B cell (primary cell): ENCODE data around the gene ZNF586. TPM values are rescaled to one million over a fixed set of nuclear protein-coding genes. Genes with fewer than 3 reads are reported as not detected.
"Not testable (repeated sequence)": the region's sequence is repeated elsewhere in the genome, so short reads cannot be mapped to it uniquely, and the experiment has no call there.

Experiments
- ATAC-seq: fragments of 200-7000 bp; cut with Tn5 transposase; one replicate; pipeline ENCODE4 v1.10.0; 2021; ENCODE audit warnings: low read depth, mild to moderate bottlenecking, moderate number of reproducible peaks, moderate library complexity
- CTCF ChIA-PET: fragments of 350-600 bp; sonication (Branson Sonifier 250); formaldehyde crosslinking; loops from one replicate; lab custom pipeline; 2021; ENCODE audit warnings: antibody characterized with exemption, inconsistent platforms; lab: Charles Lee
- POLR2A ChIA-PET: fragments of 350-600 bp; sonication (Branson Sonifier 250); formaldehyde crosslinking; loops from one replicate; lab custom pipeline; 2021; ENCODE audit warnings: antibody characterized with exemption; lab: Charles Lee
- DNase-seq: peaks from one replicate; pipeline ENCODE4 v3.0.0; 2013
- H2AFZ ChIP-seq: 2 replicates; pipeline ENCODE4 v1.6.1; 2012; ENCODE audit warnings: mild to moderate bottlenecking, low read depth, low read length; ENCODE audit not compliant: insufficient read depth, poor library complexity, severe bottlenecking
- H3K27ac ChIP-seq, 2 donors: 1 replicate in 1 of 2; 2 replicates in 1 of 2; pipeline ENCODE4 v1.5.1; 2012 to 2013; ENCODE audit warnings: low read length in 2 of 2, mild to moderate bottlenecking in 2 of 2, moderate library complexity in 1 of 2
- H3K27me3 ChIP-seq, 4 experiments: fragments of 200-600 bp in 1 of 4; sonication (generic) in 1 of 4; replicated peaks in 1 of 4; 1 replicate in 2 of 4; 2 replicates in 2 of 4; pipeline versions ENCODE4 v1.6.1 to v1.7.0; 2013 to 2016; ENCODE audit warnings: low read length in 3 of 4, mild to moderate bottlenecking in 2 of 4, mixed read lengths in 1 of 4, moderate library complexity in 1 of 4; ENCODE audit not compliant: insufficient read depth in 4 of 4, control insufficient read depth in 3 of 4; ENCODE audit errors: control extremely low read depth in 1 of 4
- H3K36me3 ChIP-seq, 2 experiments: replicated peaks in 1 of 2; 1 replicate in 1 of 2; 2 replicates in 1 of 2; pipeline versions ENCODE4 v1.6.1 to v1.7.1; 2013; ENCODE audit warnings: low read length in 1 of 2; ENCODE audit not compliant: insufficient read depth in 2 of 2, control insufficient read depth in 1 of 2; ENCODE audit errors: control extremely low read depth in 1 of 2, extremely low read depth in 1 of 2
- H3K4me1 ChIP-seq, 2 donors: fragments of 200-600 bp in 1 of 2; sonication (generic) in 1 of 2; 1 replicate in 1 of 2; 2 replicates in 1 of 2; pipeline versions ENCODE4 v1.5.1 to v1.6.1; 2013 to 2017; ENCODE audit warnings: low read length in 2 of 2; ENCODE audit not compliant: control insufficient read depth in 2 of 2, insufficient read depth in 2 of 2
- H3K4me2 ChIP-seq: replicated peaks from 2 replicates; pipeline ENCODE3; 2012; ENCODE audit warnings: mild to moderate bottlenecking, low read depth, low read length; ENCODE audit not compliant: poor library complexity, severe bottlenecking
- H3K4me3 ChIP-seq, 5 experiments: fragments of 200-600 bp in 1 of 5; sonication (generic) in 1 of 5; 1 replicate in 3 of 5; 2 replicates in 2 of 5; pipeline versions ENCODE4 v1.5.1 to v1.7.0; 2011 to 2016; ENCODE audit warnings: low read length in 4 of 5, mild to moderate bottlenecking in 4 of 5, low read depth in 2 of 5, control low read depth in 1 of 5, moderate library complexity in 1 of 5; ENCODE audit not compliant: insufficient read depth in 1 of 5; ENCODE audit errors: control extremely low read depth in 1 of 5, extremely low read depth in 1 of 5
- H3K79me2 ChIP-seq: fragments of 200-600 bp; sonication (generic); one replicate; pipeline ENCODE4 v1.6.0; 2016; ENCODE audit warnings: low read length; ENCODE audit not compliant: control insufficient read depth, insufficient read depth
- H3K9ac ChIP-seq: fragments of 200-600 bp; sonication (generic); 2 replicates; pipeline ENCODE4 v1.6.1; 2017; ENCODE audit warnings: mild to moderate bottlenecking, low read length, moderate library complexity
- H3K9me3 ChIP-seq, 3 donors: one replicate each; pipeline versions ENCODE4 v1.6.1 to v1.7.1; 2013; ENCODE audit warnings: low read length in 2 of 3; ENCODE audit not compliant: control insufficient read depth in 2 of 3, insufficient read depth in 1 of 3; ENCODE audit errors: control extremely low read depth in 1 of 3
- H4K20me1 ChIP-seq: 2 replicates; pipeline ENCODE4 v1.6.0; 2012; ENCODE audit warnings: mild to moderate bottlenecking, low read length; ENCODE audit not compliant: insufficient read depth, control insufficient read depth, poor library complexity, severe bottlenecking
- H3K27ac Mint-ChIP-seq: one replicate; pipeline ENCODE4 v1.8.0; 2021; ENCODE audit warnings: mixed read lengths
- H3K27me3 Mint-ChIP-seq: one replicate; pipeline ENCODE4 v1.8.0; 2021; ENCODE audit warnings: mixed read lengths
- H3K4me1 Mint-ChIP-seq: one replicate; pipeline ENCODE4 v1.8.0; 2021; ENCODE audit warnings: mixed read lengths
- H3K4me3 Mint-ChIP-seq: one replicate; pipeline ENCODE4 v1.8.0; 2021; ENCODE audit warnings: mixed read lengths
- H3K9me3 Mint-ChIP-seq: one replicate; pipeline ENCODE4 v1.8.0; 2022; ENCODE audit warnings: mixed read lengths; ENCODE audit not compliant: insufficient read depth
- WGBS: methylation state at CpG from one replicate; pipeline ENCODE4 v1.1.5; 2013; ENCODE audit warnings: missing lambda C conversion rate; ENCODE audit not compliant: insufficient coverage; 5-methylcytosine and 5-hydroxymethylcytosine counted together
- intact Hi-C: fragments of 100-400 bp; cut with micrococcal nuclease; formaldehyde crosslinking; loops from one replicate; pipeline ENCODE4 v1.10.0; 2022
- polyA plus RNA-seq: library from polyadenylated mRNA; depleted of rRNA; stranded (reverse); fragments of >200 nt; gene quantifications from 2 replicates; pipeline ENCODE4 v1.2.3, GENCODE V29; 2012
- total RNA-seq, 2 donors: library from RNA; stranded (reverse); fragments of 120-200 nt in 1 of 2; gene quantifications; 1 replicate in 1 of 2; 2 replicates in 1 of 2; pipeline versions ENCODE4 v1.2.3 to v1.2.4, GENCODE V29; 2013 to 2022

Gene ZNF586
- total and polyA plus RNA-seq, 2 donors (not counting 1 experiment from before 2014, with no cell fraction given) = 18.0 to 48.0 TPM

DNA sequence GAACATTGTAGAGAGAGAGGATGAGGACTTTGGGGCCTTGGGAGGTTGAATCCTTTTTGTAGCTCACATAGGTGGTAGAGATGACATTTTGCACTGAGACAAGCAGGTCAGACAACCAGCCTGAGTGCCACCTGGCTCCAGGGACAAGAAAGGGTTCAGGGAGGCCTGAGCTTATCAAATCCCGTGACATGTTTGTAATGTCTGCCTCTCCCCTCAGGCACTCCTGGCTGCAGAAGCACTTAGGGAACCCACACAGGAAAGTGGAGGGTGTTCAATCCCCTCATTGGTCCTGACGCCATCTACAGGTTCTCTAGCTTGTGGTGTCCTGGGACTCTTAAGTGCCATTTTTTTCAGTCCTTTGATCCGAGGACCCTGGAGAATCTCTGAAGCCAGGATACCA lies 51.6 kb downstream of the ZNF586 start:
- H3K27me3 Mint-ChIP-seq, H3K27ac ChIP-seq, H3K9ac ChIP-seq, H3K36me3 ChIP-seq, H3K4me3 ChIP-seq, H3K9me3 Mint-ChIP-seq, H2AFZ ChIP-seq, intact Hi-C loops, ATAC-seq, POLR2A ChIA-PET, H4K20me1 ChIP-seq, H3K27me3 ChIP-seq, H3K9me3 ChIP-seq, DNase-seq: not testable (repeated sequence)
- peaks cover 9 to 10% of the 10 kb centered on the region in 2 donors for H3K4me1 ChIP-seq
- peaks cover 61% of the 10 kb centered on the region for H3K79me2 ChIP-seq
- Mint-ChIP-seq H3K4me1 (peaks cover 49% of the 10 kb centered on the region), H3K27ac (peak overlapping the region; percentile 97), H3K4me3 (peak overlapping the region; percentile 94)
- CTCF ChIA-PET = interaction anchor here (1.1 kb wide), 1 partner anchor 12 kb away, joined by 3 read pairs; no protein-coding TSS in a partner anchor
- H3K4me2 ChIP-seq = peak overlapping the region; percentile 84
- WGBS = 100% methylated on average over 1 of the region's 3 CpGs

DNA sequence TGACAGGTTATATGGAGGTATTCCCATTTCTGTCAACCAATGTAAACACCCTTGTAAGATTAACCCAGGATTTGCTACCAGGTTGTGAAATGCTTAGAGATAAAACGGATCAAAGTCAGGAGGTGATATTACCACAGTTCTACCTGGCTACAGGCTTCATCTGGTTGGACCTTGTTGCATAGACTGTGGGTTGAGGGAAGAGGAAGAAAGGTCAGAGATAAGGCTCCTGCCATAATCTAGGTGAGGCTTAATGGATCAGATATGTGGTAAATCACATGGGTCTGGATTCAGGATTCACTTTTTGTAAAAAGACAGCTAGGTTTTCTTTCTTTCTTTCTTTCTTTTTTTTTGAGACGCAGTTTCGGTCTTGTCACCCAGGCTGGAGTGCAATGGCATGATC lies 52.0 kb downstream of the ZNF586 start:
- CTCF ChIA-PET = interaction anchor here (1.1 kb wide), 1 partner anchor 13 kb away, joined by 3 read pairs; no protein-coding TSS in a partner anchor
- peaks cover 49% of the 10 kb centered on the region for H3K4me1 Mint-ChIP-seq

DNA sequence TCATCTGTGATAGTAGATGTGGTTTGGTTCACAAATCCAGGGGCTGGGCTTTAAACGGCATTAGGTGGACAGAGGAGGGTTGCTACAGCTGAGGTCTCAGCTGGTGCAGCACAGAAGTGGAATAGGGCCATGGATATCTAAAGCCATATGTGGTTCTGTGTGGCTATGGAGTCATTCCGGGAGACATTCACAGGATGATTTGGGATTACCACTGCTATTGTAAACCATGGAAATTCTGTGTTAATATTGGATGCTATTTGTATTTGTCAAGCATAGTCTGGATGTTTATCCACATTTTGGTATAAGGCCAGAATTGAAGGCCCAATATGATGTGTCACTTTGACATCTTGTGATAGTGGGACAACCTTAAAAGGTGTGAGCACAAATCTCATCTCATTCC lies 53.7 kb downstream of the ZNF586 start:
- H3K9me3 ChIP-seq, H3K4me3 ChIP-seq, DNase-seq, POLR2A ChIA-PET, H3K27me3 ChIP-seq, H3K36me3 ChIP-seq, H3K27me3 Mint-ChIP-seq, H4K20me1 ChIP-seq, CTCF ChIA-PET, H3K9ac ChIP-seq, H2AFZ ChIP-seq, H3K4me2 ChIP-seq, ATAC-seq, H3K4me3 Mint-ChIP-seq, H3K9me3 Mint-ChIP-seq, intact Hi-C loops, H3K27ac ChIP-seq: not testable (repeated sequence)
- Mint-ChIP-seq H3K27ac (peak overlapping the region; percentile 46), H3K4me1 (peaks cover 49% of the 10 kb centered on the region)
- Histone ChIP-seq H3K79me2 (peaks cover 60% of the 10 kb centered on the region), H3K4me1 (peaks cover 9 to 10% of the 10 kb centered on the region in 2 donors)
- WGBS = 100% methylated on average over 1 of the region's 2 CpGs

More for the DNA sequence above, 52.0 kb downstream of the ZNF586 start:
- WGBS = 100% methylated on average over 2 of the region's 3 CpGs
- Histone ChIP-seq H3K79me2 (peaks cover 64% of the 10 kb centered on the region), H3K4me1 (peaks cover 9 to 10% of the 10 kb centered on the region in 2 donors)
- H3K9ac ChIP-seq, intact Hi-C loops, H2AFZ ChIP-seq, POLR2A ChIA-PET, H3K27ac ChIP-seq, H3K4me3 ChIP-seq, H3K27me3 ChIP-seq, H3K9me3 Mint-ChIP-seq, DNase-seq, H3K4me2 ChIP-seq, H3K36me3 ChIP-seq, H3K9me3 ChIP-seq, H3K27me3 Mint-ChIP-seq, ATAC-seq, H4K20me1 ChIP-seq, H3K27ac Mint-ChIP-seq: not testable (repeated sequence)
- H3K4me3 Mint-ChIP-seq = peak overlapping the region; percentile 10

DNA sequence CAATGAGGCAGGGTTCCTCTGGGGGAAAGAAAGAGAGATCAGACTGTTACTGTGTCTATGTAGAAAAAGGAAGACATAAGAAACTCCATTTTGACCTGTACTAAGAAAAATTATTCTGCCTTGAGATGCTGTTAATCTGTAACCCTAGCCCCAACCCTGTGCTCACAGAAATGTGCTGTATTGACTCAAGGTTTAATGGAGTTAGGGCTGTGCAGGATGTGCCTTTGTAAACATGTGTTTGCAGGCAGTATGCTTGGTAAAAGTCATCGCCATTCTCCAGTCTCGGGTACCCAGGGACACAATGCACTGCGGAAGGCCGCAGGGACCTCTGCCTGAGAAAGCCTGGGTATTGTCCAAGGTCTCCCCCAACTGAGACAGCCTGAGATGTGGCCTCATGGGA lies 54.1 kb downstream of the ZNF586 start:
- WGBS = 93% methylated on average over 2 of the region's 4 CpGs
- intact Hi-C loops, H3K4me3 ChIP-seq, H3K36me3 ChIP-seq, H3K27ac ChIP-seq, DNase-seq, H3K9ac ChIP-seq, H3K9me3 ChIP-seq, H3K27me3 ChIP-seq, H2AFZ ChIP-seq, H3K9me3 Mint-ChIP-seq, H3K27ac Mint-ChIP-seq, ATAC-seq, POLR2A ChIA-PET, H4K20me1 ChIP-seq, CTCF ChIA-PET, H3K4me3 Mint-ChIP-seq, H3K4me2 ChIP-seq, H3K27me3 Mint-ChIP-seq: not testable (repeated sequence)
- H3K4me1 Mint-ChIP-seq = peaks cover 46% of the 10 kb centered on the region
- H3K79me2 ChIP-seq = peaks cover 60% of the 10 kb centered on the region
- peaks cover 9 to 10% of the 10 kb centered on the region in 2 donors for H3K4me1 ChIP-seq
